Keratinocyte (primary cell): ENCODE results near the gene PARP4. TPM values are rescaled to one million over a fixed set of nuclear protein-coding genes. Genes with fewer than 3 reads are reported as not detected.
"Not testable (repeated sequence)": the region's sequence is repeated elsewhere in the genome, so short reads cannot be mapped to it uniquely, and the experiment has no call there.

ENCODE experiments used
- DNase-seq: peaks from one replicate; pipeline ENCODE4 v3.0.0-alpha.2; 2011; ENCODE audit warnings: low read depth, missing footprints, low spot score
- FAIRE-seq: peaks from 2 replicates; lab custom pipeline; 2011; peaks lifted over from hg19 to GRCh38; lab: Jason Lieb, UNC
- H2AFZ ChIP-seq: 2 replicates; pipeline ENCODE4 v1.6.0; 2012; ENCODE audit warnings: low read length, control low read depth, inconsistent platforms; ENCODE audit not compliant: control insufficient read depth
- H3K27ac ChIP-seq: 2 replicates; pipeline ENCODE4 v1.5.1; 2011; ENCODE audit warnings: low read length; ENCODE audit not compliant: control insufficient read depth, insufficient read depth
- H3K27me3 ChIP-seq: 3 replicates; pipeline ENCODE4 v1.6.0; 2011; ENCODE audit warnings: low read length; ENCODE audit not compliant: control insufficient read depth, insufficient read depth; ENCODE audit errors: extremely low read depth
- H3K36me3 ChIP-seq, 2 experiments: 2 replicates in 1 of 2; 3 replicates in 1 of 2; pipeline ENCODE4 v1.5.1; 2011; ENCODE audit warnings: low read length in 2 of 2, mild to moderate bottlenecking in 1 of 2; ENCODE audit not compliant: control insufficient read depth in 2 of 2, insufficient read depth in 2 of 2; ENCODE audit errors: extremely low read depth in 1 of 2
- H3K4me1 ChIP-seq: 3 replicates; pipeline ENCODE4 v1.5.1; 2011; ENCODE audit warnings: low read length; ENCODE audit not compliant: control insufficient read depth, insufficient read depth; ENCODE audit errors: extremely low read depth
- H3K4me2 ChIP-seq: 3 replicates; pipeline ENCODE4 v1.6.0; 2011; ENCODE audit warnings: low read depth, low read length; ENCODE audit not compliant: control insufficient read depth, insufficient read depth; ENCODE audit errors: extremely low read depth
- H3K4me3 ChIP-seq, 3 experiments: fragments of 200-600 bp in 1 of 3; sonication (generic) in 1 of 3; 2 replicates in 2 of 3; 3 replicates in 1 of 3; pipeline ENCODE4 v1.5.1; 2011 to 2016; ENCODE audit warnings: low read length in 3 of 3, mild to moderate bottlenecking in 3 of 3, control low read depth in 2 of 3, inconsistent platforms in 1 of 3, low read depth in 1 of 3, mixed read lengths in 1 of 3, mixed run types in 1 of 3, moderate library complexity in 1 of 3; ENCODE audit not compliant: control insufficient read depth in 2 of 3, insufficient read depth in 2 of 3; ENCODE audit errors: extremely low read depth in 1 of 3
- H3K79me2 ChIP-seq: 2 replicates; pipeline ENCODE4 v1.6.0; 2012; ENCODE audit warnings: low read length; ENCODE audit not compliant: control insufficient read depth, insufficient read depth
- H3K9ac ChIP-seq: 3 replicates; pipeline ENCODE4 v1.6.0; 2011; ENCODE audit warnings: low read length; ENCODE audit not compliant: control insufficient read depth, insufficient read depth; ENCODE audit errors: extremely low read depth
- H3K9me1 ChIP-seq: 3 replicates; pipeline ENCODE4 v1.6.0; 2011; ENCODE audit warnings: low read length; ENCODE audit not compliant: control insufficient read depth, insufficient read depth; ENCODE audit errors: extremely low read depth
- H3K9me3 ChIP-seq: 2 replicates; pipeline ENCODE4 v1.5.1; 2012; ENCODE audit warnings: low read depth, low read length; ENCODE audit not compliant: control insufficient read depth
- H4K20me1 ChIP-seq: 3 replicates; pipeline ENCODE4 v1.6.0; 2011; ENCODE audit warnings: low read length; ENCODE audit not compliant: control insufficient read depth, insufficient read depth; ENCODE audit errors: extremely low read depth
- CTCF ChIP-seq, 3 experiments: IDR thresholded peaks in 1 of 3; conservative IDR thresholded peaks in 1 of 3; optimal IDR thresholded peaks in 1 of 3; 2 replicates in 2 of 3; 3 replicates in 1 of 3; pipeline versions ENCODE3 to v1.5.1; 2011; ENCODE audit warnings: low read length in 3 of 3, mild to moderate bottlenecking in 3 of 3, moderate library complexity in 2 of 3, control low read depth in 1 of 3, inconsistent platforms in 1 of 3; ENCODE audit not compliant: insufficient read depth in 2 of 3; ENCODE audit errors: extremely low read depth in 1 of 3
- EZH2 ChIP-seq: IDR thresholded peaks from one replicate; pipeline ENCODE4 v1.6.1; 2012; ENCODE audit warnings: inconsistent platforms, mild to moderate bottlenecking, low read length, moderate library complexity
- dilution Hi-C: fragments of 300-500 bp; cut with MboI; formaldehyde crosslinking; loops from one replicate; pipeline ENCODE4 v1.7.0; 2020; ENCODE audit warnings: low sequenced_read_pairs; ENCODE audit not compliant: extremely low pct_ligation_motif_present
- polyA plus RNA-seq, 5 experiments: library from polyadenylated mRNA; depleted of rRNA in 3 of 5; stranded (reverse) in 3 of 5; stranded (forward) in 1 of 5; unstranded in 1 of 5; fragments of >200 nt; gene quantifications; 1 replicate in 1 of 5; 2 replicates in 3 of 5; 3 replicates in 1 of 5; pipeline versions ENCODE4 v1.2.1 to v1.2.3, GENCODE V29; 2011 to 2012; ENCODE audit warnings: missing spikeins in 2 of 5, low read depth in 1 of 5, low replicate concordance in 1 of 5

PARP4 gene
- polyA plus RNA-seq, 1 donor (not counting 4 experiments of a cell fraction or from before 2014, with no cell fraction given) = 44.0 TPM

- Histone ChIP-seq H3K27me3 (no peaks in the 10 kb centered on the region), H3K9ac (no peak overlapping the region), H3K4me2 (no peak overlapping the region), H3K9me3 (no peaks in the 10 kb centered on the region), H3K4me1 (no peaks in the 10 kb centered on the region), H3K4me3 (no peak overlapping the region), H3K9me1 (no peaks in the 10 kb centered on the region), H3K27ac (no peak overlapping the region), H3K79me2 (no peaks in the 10 kb centered on the region), H3K36me3 (peaks cover 21 to 22% of the 10 kb centered on the region in 2 experiments), H2AFZ (no peak overlapping the region), H4K20me1 (no peaks in the 10 kb centered on the region)
- DNase-seq (no peak), FAIRE-seq (no peak)
- dilution Hi-C loops = no loop called here
- no peak for TF ChIP-seq EZH2
- TF ChIP-seq CTCF (optimal IDR thresholded peaks at IDR 0.05 in 1 of 3, IDR thresholded peaks at IDR 0.05 in 1 of 3, conservative IDR thresholded peaks at IDR 0.05 in 1 of 3; ENCODE audit: extremely low read depth in 1 of 3, insufficient read depth in 2 of 3, low read length in 3 of 3) = no peak
Measured at GRCh38 chr13:24450530-24450929, 62.0 kb downstream of the PARP4 start.

GRCh38 chr13:24444851-24445250, 67.7 kb downstream of the PARP4 start:
- H3K79me2 ChIP-seq, H3K4me1 ChIP-seq, H3K9me3 ChIP-seq, H3K4me2 ChIP-seq, H3K4me3 ChIP-seq, H3K27ac ChIP-seq, H2AFZ ChIP-seq, DNase-seq, H3K9me1 ChIP-seq, H3K27me3 ChIP-seq, dilution Hi-C loops, H3K36me3 ChIP-seq, FAIRE-seq, H4K20me1 ChIP-seq, H3K9ac ChIP-seq: not testable (repeated sequence)

- H4K20me1 ChIP-seq = no peaks in the 10 kb centered on the region
- dilution Hi-C loops = no loop called here
- no peak overlapping the region for H3K4me2 ChIP-seq
- no peak overlapping the region for H3K27ac ChIP-seq
- DNase-seq (no peak), FAIRE-seq (no peak)
- no peak for TF ChIP-seq CTCF (optimal IDR thresholded peaks at IDR 0.05 in 1 of 3, IDR thresholded peaks at IDR 0.05 in 1 of 3, conservative IDR thresholded peaks at IDR 0.05 in 1 of 3; ENCODE audit: extremely low read depth in 1 of 3, insufficient read depth in 2 of 3, low read length in 3 of 3)
- no peak for TF ChIP-seq EZH2
- no peaks in the 10 kb centered on the region for H3K27me3 ChIP-seq
- H3K4me3 ChIP-seq = no peak overlapping the region
- no peaks in the 10 kb centered on the region for H3K9me3 ChIP-seq
- H3K36me3 ChIP-seq = peaks cover 2 to 11% of the 10 kb centered on the region in 2 experiments
- H3K79me2 ChIP-seq = no peaks in the 10 kb centered on the region
- no peak overlapping the region for H2AFZ ChIP-seq
- H3K9ac ChIP-seq = no peak overlapping the region
- H3K9me1 ChIP-seq = no peaks in the 10 kb centered on the region
- H3K4me1 ChIP-seq = no peaks in the 10 kb centered on the region
Measured at GRCh38 chr13:24443366-24443765, 69.2 kb downstream of the PARP4 start.

- H4K20me1 ChIP-seq, H3K9ac ChIP-seq, DNase-seq, H3K36me3 ChIP-seq, H3K4me1 ChIP-seq, H3K27me3 ChIP-seq, H3K9me1 ChIP-seq, H3K27ac ChIP-seq, FAIRE-seq, H3K9me3 ChIP-seq, H3K79me2 ChIP-seq, dilution Hi-C loops, H3K4me3 ChIP-seq, H3K4me2 ChIP-seq, H2AFZ ChIP-seq: not testable (repeated sequence)
Measured at GRCh38 chr13:24426045-24426444, 86.5 kb downstream of the PARP4 start.
